ENCODE results near the gene BAIAP2L1.

Gene BAIAP2L1

DNA sequence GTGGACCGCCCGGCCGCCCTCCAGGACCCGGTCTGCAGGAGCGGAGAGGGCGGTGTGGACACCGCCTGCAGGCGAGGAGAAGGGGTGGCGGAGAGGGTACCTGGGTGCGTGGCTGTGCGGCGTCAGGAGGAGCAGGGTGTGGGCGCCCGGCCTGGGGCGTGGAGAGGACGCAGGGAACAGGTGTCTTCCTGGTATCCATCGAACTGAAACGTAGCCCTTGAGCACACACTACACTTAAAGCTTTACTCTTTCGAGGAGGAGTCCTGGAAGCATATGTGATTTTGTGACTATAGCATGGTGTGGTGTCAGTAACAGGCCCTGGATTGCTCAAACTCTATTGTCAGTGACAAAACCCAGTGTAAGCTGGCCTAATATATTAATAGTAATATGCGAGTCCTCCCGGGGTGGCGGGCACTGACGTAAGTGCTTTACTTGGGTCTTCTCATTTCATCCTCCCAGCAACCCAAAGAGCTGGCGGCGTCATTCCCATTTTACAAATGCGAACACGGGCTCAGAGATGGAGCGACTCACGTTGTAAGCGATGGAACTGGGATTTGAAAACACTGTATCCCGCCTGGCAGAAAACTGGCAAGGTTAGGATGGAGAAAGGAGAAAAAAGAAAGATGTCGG, 148.3 kb downstream of the BAIAP2L1 start:
- H3K27me3 ChIP-seq (ENCODE audit: control insufficient read depth, insufficient read depth, low read length), result no peaks in the 10 kb centered on the region
- peak overlapping the region; percentile 84 for H3K4me3 ChIP-seq (ENCODE audit: low read depth, low read length)
- H3K9ac ChIP-seq, result peak overlapping the region; percentile 83
- H3K27ac ChIP-seq, result peak overlapping the region; percentile 81
- H3K4me2 ChIP-seq (ENCODE audit: low read length), result peak overlapping the region; percentile 91
- H2AFZ ChIP-seq, result peak overlapping the region; percentile 99
- TF ChIP-seq, protein P1, sequence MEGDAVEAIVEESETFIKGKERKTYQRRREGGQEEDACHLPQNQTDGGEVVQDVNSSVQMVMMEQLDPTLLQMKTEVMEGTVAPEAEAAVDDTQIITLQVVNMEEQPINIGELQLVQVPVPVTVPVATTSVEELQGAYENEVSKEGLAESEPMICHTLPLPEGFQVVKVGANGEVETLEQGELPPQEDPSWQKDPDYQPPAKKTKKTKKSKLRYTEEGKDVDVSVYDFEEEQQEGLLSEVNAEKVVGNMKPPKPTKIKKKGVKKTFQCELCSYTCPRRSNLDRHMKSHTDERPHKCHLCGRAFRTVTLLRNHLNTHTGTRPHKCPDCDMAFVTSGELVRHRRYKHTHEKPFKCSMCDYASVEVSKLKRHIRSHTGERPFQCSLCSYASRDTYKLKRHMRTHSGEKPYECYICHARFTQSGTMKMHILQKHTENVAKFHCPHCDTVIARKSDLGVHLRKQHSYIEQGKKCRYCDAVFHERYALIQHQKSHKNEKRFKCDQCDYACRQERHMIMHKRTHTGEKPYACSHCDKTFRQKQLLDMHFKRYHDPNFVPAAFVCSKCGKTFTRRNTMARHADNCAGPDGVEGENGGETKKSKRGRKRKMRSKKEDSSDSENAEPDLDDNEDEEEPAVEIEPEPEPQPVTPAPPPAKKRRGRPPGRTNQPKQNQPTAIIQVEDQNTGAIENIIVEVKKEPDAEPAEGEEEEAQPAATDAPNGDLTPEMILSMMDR (IDR thresholded peaks at IDR 0.05), result no peak
- H3K36me3 ChIP-seq (ENCODE audit: control insufficient read depth, insufficient read depth, low read length), result no peaks in the 10 kb centered on the region
- H3K4me1 ChIP-seq, result peaks cover 16% of the 10 kb centered on the region
- H3K9me3 ChIP-seq (ENCODE audit: control insufficient read depth, low read length), result no peaks in the 10 kb centered on the region
- H3K79me2 ChIP-seq, result peaks cover 23% of the 10 kb centered on the region

DNA sequence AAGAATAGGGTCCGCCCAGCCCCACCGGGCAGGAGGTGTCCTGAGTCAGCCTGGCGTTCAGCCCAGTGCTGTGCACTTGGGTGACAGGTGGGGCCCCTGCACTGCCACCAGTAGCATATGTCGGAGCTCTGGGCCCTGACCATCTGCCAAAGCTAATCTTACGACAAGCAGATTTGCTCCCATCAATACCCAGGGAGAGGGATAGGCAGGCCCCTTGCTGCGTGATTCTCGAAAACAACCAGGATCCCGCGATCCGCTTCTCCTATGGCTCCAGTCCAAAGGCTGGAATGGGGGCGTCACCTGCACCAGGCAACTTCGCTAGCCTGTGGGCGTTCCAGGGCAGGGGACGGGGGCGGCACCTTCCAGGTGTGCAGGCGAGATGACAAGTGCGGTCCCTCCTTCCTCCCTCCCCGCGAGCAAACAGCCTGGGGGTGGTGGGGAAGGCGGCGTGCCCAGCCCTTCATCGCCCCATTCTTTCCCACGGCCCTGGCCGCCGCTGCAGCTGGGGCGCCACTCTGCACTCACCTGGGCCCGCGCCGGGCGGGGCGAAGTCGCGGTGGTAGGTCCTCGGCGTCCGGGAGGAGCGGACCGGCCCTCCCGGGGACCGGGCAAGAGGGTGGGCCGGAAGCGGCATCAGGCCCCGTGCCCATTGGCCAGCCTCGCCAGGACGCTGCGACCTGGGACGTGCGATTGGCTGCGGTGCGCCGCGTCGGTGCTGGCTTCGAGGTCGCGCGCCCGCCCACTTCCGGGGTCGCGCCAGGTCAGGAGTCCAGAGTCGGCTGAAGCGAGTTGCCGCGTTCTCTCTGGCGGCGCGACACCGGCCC, 149.1 kb downstream of the BAIAP2L1 start, which contains the start of gene TECPR1:
Gene TECPR1 (minus strand): TSS at position 632 of the 824 bp plus-strand sequence. CDS start 6,086 bp downstream, outside the sequence.
- Histone ChIP-seq H2AFZ (peak within 1 kb of the TSS; percentile 99), H3K9me3 (ENCODE audit: control insufficient read depth, low read length) (no peaks in the 10 kb centered on the region), H3K4me3 (ENCODE audit: low read depth, low read length) (peak within 1 kb of the TSS; percentile 84), H3K27ac (peak within 1 kb of the TSS; percentile 81), H3K4me1 (peaks cover 16% of the 10 kb centered on the region), H3K36me3 (ENCODE audit: control insufficient read depth, insufficient read depth, low read length) (no peaks in the 10 kb centered on the region), H3K27me3 (ENCODE audit: control insufficient read depth, insufficient read depth, low read length) (no peaks in the 10 kb centered on the region), H3K9ac (peak within 1 kb of the TSS; percentile 83), H3K79me2 (peaks cover 26% of the 10 kb centered on the region), H3K4me2 (ENCODE audit: low read length) (peak within 1 kb of the TSS; percentile 91)
- TF ChIP-seq, protein P1 (IDR thresholded peaks at IDR 0.05), result no peak

DNA sequence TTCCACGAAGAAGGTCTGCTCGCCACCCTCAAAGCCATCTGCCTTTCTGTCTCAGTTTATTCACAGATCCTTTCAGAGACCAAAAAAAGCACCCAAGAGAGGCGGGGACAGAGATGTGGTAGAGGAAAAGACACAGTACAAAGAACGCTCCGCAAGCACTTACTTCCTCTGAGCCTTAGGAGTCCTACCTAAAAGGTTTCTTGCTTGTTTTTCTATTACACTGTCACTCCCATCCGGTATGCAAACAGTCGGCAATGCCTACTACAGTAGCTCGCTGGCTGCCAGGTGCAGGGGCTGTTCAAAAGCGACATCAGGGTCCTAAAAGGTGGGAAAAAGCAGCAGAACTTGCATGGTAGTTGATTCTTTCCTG, 149.7 kb downstream of the BAIAP2L1 start:
- H3K79me2 ChIP-seq, result peaks cover 31% of the 10 kb centered on the region
- H3K9ac ChIP-seq, result no peak overlapping the region
- H3K4me3 ChIP-seq (ENCODE audit: low read depth, low read length), result peak overlapping the region; percentile 84
- H2AFZ ChIP-seq, result peak overlapping the region; percentile 99
- peak overlapping the region; percentile 91 for H3K4me2 ChIP-seq (ENCODE audit: low read length)
- TF ChIP-seq, protein P1 (IDR thresholded peaks at IDR 0.05), result no peak
- peak overlapping the region; percentile 81 for H3K27ac ChIP-seq
- H3K36me3 ChIP-seq (ENCODE audit: control insufficient read depth, insufficient read depth, low read length), result no peaks in the 10 kb centered on the region
- no peaks in the 10 kb centered on the region for H3K27me3 ChIP-seq (ENCODE audit: control insufficient read depth, insufficient read depth, low read length)
- no peaks in the 10 kb centered on the region for H3K9me3 ChIP-seq (ENCODE audit: control insufficient read depth, low read length)
- H3K4me1 ChIP-seq, result peaks cover 16% of the 10 kb centered on the region

DNA sequence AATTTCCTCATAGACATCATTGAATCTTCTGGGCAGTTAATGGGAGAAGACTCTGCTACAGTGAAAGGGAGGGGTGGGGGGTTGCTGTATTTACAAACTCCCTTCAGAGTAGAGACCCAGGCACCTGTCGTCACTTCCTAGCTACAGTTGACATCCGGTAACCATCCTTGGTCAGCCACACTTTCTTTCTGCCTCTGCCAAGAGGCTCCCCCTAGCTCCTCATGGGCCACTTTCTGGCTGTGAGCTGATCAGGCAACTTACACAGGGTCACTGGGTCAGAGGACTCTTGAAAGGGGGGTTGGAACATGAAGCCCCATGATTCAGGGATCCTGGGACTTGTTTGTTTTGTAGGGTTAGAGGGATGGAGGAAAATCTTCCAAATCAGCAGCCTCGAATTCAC, 150.1 kb downstream of the BAIAP2L1 start:
- H3K79me2 ChIP-seq, result peaks cover 31% of the 10 kb centered on the region
- H3K4me2 ChIP-seq (ENCODE audit: low read length), result peak overlapping the region; percentile 91
- no peaks in the 10 kb centered on the region for H3K27me3 ChIP-seq (ENCODE audit: control insufficient read depth, insufficient read depth, low read length)
- H3K4me1 ChIP-seq, result peaks cover 16% of the 10 kb centered on the region
- no peaks in the 10 kb centered on the region for H3K9me3 ChIP-seq (ENCODE audit: control insufficient read depth, low read length)
- H3K27ac ChIP-seq, result peak overlapping the region; percentile 81
- no peak overlapping the region for H3K9ac ChIP-seq
- no peaks in the 10 kb centered on the region for H3K36me3 ChIP-seq (ENCODE audit: control insufficient read depth, insufficient read depth, low read length)
- TF ChIP-seq, protein P1 (IDR thresholded peaks at IDR 0.05), result no peak
- H2AFZ ChIP-seq, result peak overlapping the region; percentile 99
- peak overlapping the region; percentile 84 for H3K4me3 ChIP-seq (ENCODE audit: low read depth, low read length)

All from parathyroid adenoma (tissue), 2 donors.